ENCODE measurements around the gene XPNPEP3. TPM values are rescaled to one million over a fixed set of nuclear protein-coding genes. Genes with fewer than 3 reads are reported as not detected.

XPNPEP3 gene
- total RNA-seq, 6 experiments from 2014 or later, result 9.2 to 33.7 (median 18.5) TPM

GRCh38 chr22:40965936-40966725 is 109.2 kb downstream of the XPNPEP3 start:
- DNase-seq (no peak), ATAC-seq (peak in 1 of 4 donors; percentile 46)
- WGBS (ENCODE audit: insufficient coverage, low coverage, low lambda C conversion rate, missing lambda C conversion rate), result 93% methylated on average over 7 of the region's 8 CpGs
- Histone ChIP-seq H3K27me3 (no peaks in the 10 kb centered on the region), H3K36me3 (peaks cover 0 to 36% (median 5%) of the 10 kb centered on the region in 4 donors), H3K4me1 (no peaks in the 10 kb centered on the region), H3K27ac (no peak overlapping the region), H3K9me3 (no peaks in the 10 kb centered on the region), H3K4me3 (no peak overlapping the region)
- intact Hi-C loops (cut with DNase I), result no loop called here
- TF ChIP-seq, protein P1, sequence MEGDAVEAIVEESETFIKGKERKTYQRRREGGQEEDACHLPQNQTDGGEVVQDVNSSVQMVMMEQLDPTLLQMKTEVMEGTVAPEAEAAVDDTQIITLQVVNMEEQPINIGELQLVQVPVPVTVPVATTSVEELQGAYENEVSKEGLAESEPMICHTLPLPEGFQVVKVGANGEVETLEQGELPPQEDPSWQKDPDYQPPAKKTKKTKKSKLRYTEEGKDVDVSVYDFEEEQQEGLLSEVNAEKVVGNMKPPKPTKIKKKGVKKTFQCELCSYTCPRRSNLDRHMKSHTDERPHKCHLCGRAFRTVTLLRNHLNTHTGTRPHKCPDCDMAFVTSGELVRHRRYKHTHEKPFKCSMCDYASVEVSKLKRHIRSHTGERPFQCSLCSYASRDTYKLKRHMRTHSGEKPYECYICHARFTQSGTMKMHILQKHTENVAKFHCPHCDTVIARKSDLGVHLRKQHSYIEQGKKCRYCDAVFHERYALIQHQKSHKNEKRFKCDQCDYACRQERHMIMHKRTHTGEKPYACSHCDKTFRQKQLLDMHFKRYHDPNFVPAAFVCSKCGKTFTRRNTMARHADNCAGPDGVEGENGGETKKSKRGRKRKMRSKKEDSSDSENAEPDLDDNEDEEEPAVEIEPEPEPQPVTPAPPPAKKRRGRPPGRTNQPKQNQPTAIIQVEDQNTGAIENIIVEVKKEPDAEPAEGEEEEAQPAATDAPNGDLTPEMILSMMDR (IDR thresholded peaks at IDR 0.05), result no peak
- TF ChIP-seq POLR2A (IDR thresholded peaks at IDR 0.05), result no peak

DNA sequence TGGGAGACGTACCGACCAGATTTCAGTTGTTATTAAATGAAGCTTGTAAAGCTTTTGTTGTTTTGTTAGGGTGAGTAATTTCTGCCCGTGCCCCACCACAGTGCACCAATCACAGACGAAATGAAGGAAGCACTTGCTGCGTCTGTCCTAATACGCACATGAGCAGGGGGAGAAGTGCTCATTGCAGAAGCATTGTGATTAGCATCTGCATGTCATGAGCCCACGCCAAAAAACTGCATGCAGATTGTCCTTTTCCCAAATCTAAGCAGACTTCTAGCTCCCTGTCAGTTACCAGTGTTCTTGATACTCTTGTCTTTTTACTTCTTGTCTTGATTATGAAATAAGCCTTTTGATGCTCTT is 109.8 kb downstream of the XPNPEP3 start:
- 72% methylated on average over 6 of the region's 7 CpGs for WGBS (ENCODE audit: insufficient coverage, low coverage, low lambda C conversion rate, missing lambda C conversion rate)
- Histone ChIP-seq H3K4me3 (no peak overlapping the region), H3K9me3 (no peaks in the 10 kb centered on the region), H3K4me1 (no peaks in the 10 kb centered on the region), H3K27ac (no peak overlapping the region), H3K27me3 (no peaks in the 10 kb centered on the region), H3K36me3 (peaks cover 0 to 40% (median 7%) of the 10 kb centered on the region in 4 donors)
- TF ChIP-seq POLR2A (IDR thresholded peaks at IDR 0.05), result no peak
- TF ChIP-seq, protein P1 (IDR thresholded peaks at IDR 0.05), result no peak
- ATAC-seq (peak in 1 of 4 donors; percentile 39), DNase-seq (no peak)
- intact Hi-C loops (cut with DNase I), result no loop called here

DNA sequence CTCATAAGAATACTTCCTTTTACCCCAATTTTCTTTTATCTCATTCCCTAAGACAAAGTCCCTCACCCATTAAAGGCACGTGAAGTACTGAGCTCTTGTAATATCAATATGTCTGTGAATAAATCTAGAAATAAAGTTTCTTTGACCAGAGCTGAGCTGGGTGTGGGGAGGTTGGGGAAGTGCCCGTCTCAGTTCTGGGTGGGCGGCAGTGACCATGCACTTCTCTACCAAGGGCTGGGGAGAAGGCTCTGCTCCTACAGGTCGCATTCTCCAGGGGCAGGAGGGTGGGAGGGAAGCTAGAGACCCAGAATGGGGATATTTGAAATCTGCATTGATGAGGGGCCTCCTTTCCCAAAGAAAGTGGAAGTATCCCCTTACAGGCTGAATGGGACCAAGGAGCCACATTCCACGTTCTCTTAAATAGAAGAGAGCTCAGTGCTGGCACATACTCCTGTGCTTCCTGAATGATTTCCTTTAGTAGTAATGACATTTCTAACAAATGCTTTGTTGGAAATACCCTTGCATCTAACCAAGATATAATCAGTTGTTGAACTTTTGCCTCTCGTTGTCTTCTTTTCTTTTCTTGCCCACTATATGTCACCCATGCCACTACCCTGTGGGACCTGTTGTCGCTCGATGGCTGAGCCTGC is 110.3 kb downstream of the XPNPEP3 start:
- no peaks in the 10 kb centered on the region for H3K9me3 ChIP-seq
- H3K27ac ChIP-seq, result no peak overlapping the region
- ATAC-seq, result no peak
- H3K4me1 ChIP-seq, result no peaks in the 10 kb centered on the region
- intact Hi-C loops (cut with DNase I), result no loop called here
- no peak for TF ChIP-seq POLR2A (IDR thresholded peaks at IDR 0.05)
- TF ChIP-seq, protein P1 (IDR thresholded peaks at IDR 0.05), result no peak
- H3K36me3 ChIP-seq, result peaks cover 0 to 44% (median 8%) of the 10 kb centered on the region in 4 donors
- WGBS (ENCODE audit: insufficient coverage, low coverage, low lambda C conversion rate, missing lambda C conversion rate), result 83% methylated on average over 7 of the region's 8 CpGs
- no peak overlapping the region for H3K4me3 ChIP-seq
- no peaks in the 10 kb centered on the region for H3K27me3 ChIP-seq
- no peak for DNase-seq

DNA sequence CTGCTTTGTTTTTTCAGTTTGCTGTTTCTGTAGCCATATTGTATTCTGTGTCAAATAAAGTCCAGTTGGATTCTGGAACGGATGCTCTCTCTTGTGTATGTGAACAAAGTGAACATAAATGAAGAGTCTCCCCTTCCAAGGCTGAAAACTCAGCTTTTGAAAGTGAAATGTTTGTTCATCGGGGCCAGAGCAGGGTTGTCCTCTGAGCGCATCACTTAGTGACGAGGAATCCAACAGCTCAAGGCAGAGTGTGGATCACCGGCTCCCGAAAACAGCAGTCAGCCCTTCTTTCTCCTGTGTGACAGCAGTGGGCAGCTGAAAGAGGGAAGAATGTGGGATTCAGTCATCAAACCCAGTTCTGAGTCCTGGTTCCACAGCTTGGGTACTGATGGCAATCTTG is 115.6 kb downstream of the XPNPEP3 start:
- Histone ChIP-seq H3K27me3 (no peaks in the 10 kb centered on the region), H3K36me3 (peaks cover 0 to 42% (median 7%) of the 10 kb centered on the region in 4 donors), H3K27ac (no peak overlapping the region), H3K4me3 (no peak overlapping the region), H3K9me3 (no peaks in the 10 kb centered on the region), H3K4me1 (no peaks in the 10 kb centered on the region)
- intact Hi-C loops (cut with DNase I), result no loop called here
- ATAC-seq, result no peak
- TF ChIP-seq, protein P1 (IDR thresholded peaks at IDR 0.05), result no peak
- TF ChIP-seq POLR2A (IDR thresholded peaks at IDR 0.05), result no peak
- 91% methylated on average over 4 of the region's 6 CpGs for WGBS (ENCODE audit: insufficient coverage, low coverage, low lambda C conversion rate, missing lambda C conversion rate)
- DNase-seq, result no peak
